GM18951 (cell line): ENCODE measurements around the gene RNASE12.

ENCODE experiments used
- POLR2A ChIP-seq: IDR thresholded peaks from 4 replicates; pipeline ENCODE4 v1.6.1; 2011; ENCODE audit warnings: mild to moderate bottlenecking; ENCODE audit not compliant: insufficient read length, insufficient read depth; ENCODE audit errors: extremely low read depth
- in situ Hi-C: fragments of 300-500 bp; cut with MboI; formaldehyde crosslinking; loops from one replicate; pipeline ENCODE4 v1.12.0; 2022; ENCODE audit warnings: low sequenced_read_pairs, mixed read lengths, inconsistent platforms; ENCODE audit not compliant: unreplicated experiment

RNASE12 gene

GRCh38 chr14:20556500-20557211, 34.5 kb downstream of the RNASE12 start:
- in situ Hi-C loops = no loop called here
- no peak for TF ChIP-seq POLR2A

- in situ Hi-C loops = no loop called here
- TF ChIP-seq POLR2A = no peak
These were observed 35.3 kb downstream of the RNASE12 start for GRCh38 chr14:20555845-20556244.

- in situ Hi-C loops = no loop called here
- no peak for TF ChIP-seq POLR2A
These were observed 38.2 kb downstream of the RNASE12 start for GRCh38 chr14:20553024-20553423.

GRCh38 chr14:20551606-20552005, 39.6 kb downstream of the RNASE12 start:
- no peak for TF ChIP-seq POLR2A
- in situ Hi-C loops = no loop called here

GRCh38 chr14:20550926-20551325, 40.2 kb downstream of the RNASE12 start:
- in situ Hi-C loops = no loop called here
- TF ChIP-seq POLR2A = no peak

GRCh38 chr14:20548414-20549158, 42.6 kb downstream of the RNASE12 start:
- TF ChIP-seq POLR2A = no peak
- in situ Hi-C loops = no loop called here

GRCh38 chr14:20546877-20547276, 44.3 kb downstream of the RNASE12 start:
- TF ChIP-seq POLR2A = no peak
- in situ Hi-C loops = no loop called here
